Parathyroid adenoma (tissue), 2 donors: Measurements from ENCODE around the gene FRMD1.

ENCODE experiments used
- H2AFZ ChIP-seq: fragments of 300-600 bp; sonication (generic); one replicate; pipeline ENCODE4 v1.7.0; 2017; ENCODE audit warnings: antibody characterized with exemption, mild to moderate bottlenecking
- H3K27ac ChIP-seq: fragments of 300-600 bp; sonication (generic); one replicate; pipeline ENCODE4 v1.7.0; 2017
- H3K27me3 ChIP-seq: fragments of 300-600 bp; sonication (generic); one replicate; pipeline ENCODE4 v1.7.0; 2017; ENCODE audit warnings: low read length; ENCODE audit not compliant: control insufficient read depth, insufficient read depth
- H3K36me3 ChIP-seq: fragments of 300-600 bp; sonication (generic); one replicate; pipeline ENCODE4 v1.7.0; 2017; ENCODE audit warnings: low read length; ENCODE audit not compliant: control insufficient read depth, insufficient read depth
- H3K4me1 ChIP-seq: fragments of 300-600 bp; sonication (generic); one replicate; pipeline ENCODE4 v1.7.0; 2017; ENCODE audit warnings: control low read depth
- H3K4me2 ChIP-seq: fragments of 300-600 bp; sonication (generic); one replicate; pipeline ENCODE4 v1.7.0; 2017; ENCODE audit warnings: low read length
- H3K4me3 ChIP-seq: fragments of 300-600 bp; sonication (generic); one replicate; pipeline ENCODE4 v1.7.0; 2017; ENCODE audit warnings: low read depth, low read length
- H3K79me2 ChIP-seq: fragments of 300-600 bp; sonication (generic); one replicate; pipeline ENCODE4 v1.7.0; 2017; ENCODE audit warnings: control low read depth
- H3K9ac ChIP-seq: fragments of 300-600 bp; sonication (generic); one replicate; pipeline ENCODE4 v1.7.0; 2017; ENCODE audit warnings: mild to moderate bottlenecking
- H3K9me3 ChIP-seq: fragments of 300-600 bp; sonication (generic); one replicate; pipeline ENCODE4 v1.7.0; 2017; ENCODE audit warnings: low read length; ENCODE audit not compliant: control insufficient read depth
- TF ChIP-seq, protein P1 (sequence below): fragments of 300-600 bp; sonication (generic); IDR thresholded peaks from one replicate; pipeline ENCODE4 v1.7.0; 2017; ENCODE audit warnings: antibody characterized with exemption, mild to moderate bottlenecking
- donor health status: primary hyperparathyroidism.

Gene FRMD1

DNA sequence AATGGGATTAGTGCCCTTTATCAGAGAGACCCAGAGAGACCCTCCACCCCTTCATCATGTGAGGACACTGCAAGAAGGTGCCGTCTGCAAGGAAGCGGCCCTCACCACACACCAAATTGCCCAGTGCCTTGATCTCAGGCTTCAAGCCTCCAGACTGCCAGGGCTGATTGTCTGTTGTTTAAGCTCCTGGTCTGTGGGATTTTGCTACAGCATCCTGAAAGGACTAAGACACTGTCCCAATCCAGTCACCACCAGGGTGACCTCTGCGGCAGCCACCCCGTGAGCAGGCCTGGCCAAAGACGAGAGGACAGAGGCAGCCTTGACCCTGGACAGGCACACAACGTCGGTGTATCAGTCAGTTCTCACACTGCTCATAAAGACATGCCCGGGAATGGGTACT is 13.5 kb upstream of the FRMD1 start:
- TF ChIP-seq, protein P1, sequence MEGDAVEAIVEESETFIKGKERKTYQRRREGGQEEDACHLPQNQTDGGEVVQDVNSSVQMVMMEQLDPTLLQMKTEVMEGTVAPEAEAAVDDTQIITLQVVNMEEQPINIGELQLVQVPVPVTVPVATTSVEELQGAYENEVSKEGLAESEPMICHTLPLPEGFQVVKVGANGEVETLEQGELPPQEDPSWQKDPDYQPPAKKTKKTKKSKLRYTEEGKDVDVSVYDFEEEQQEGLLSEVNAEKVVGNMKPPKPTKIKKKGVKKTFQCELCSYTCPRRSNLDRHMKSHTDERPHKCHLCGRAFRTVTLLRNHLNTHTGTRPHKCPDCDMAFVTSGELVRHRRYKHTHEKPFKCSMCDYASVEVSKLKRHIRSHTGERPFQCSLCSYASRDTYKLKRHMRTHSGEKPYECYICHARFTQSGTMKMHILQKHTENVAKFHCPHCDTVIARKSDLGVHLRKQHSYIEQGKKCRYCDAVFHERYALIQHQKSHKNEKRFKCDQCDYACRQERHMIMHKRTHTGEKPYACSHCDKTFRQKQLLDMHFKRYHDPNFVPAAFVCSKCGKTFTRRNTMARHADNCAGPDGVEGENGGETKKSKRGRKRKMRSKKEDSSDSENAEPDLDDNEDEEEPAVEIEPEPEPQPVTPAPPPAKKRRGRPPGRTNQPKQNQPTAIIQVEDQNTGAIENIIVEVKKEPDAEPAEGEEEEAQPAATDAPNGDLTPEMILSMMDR = no peak
- H3K4me2 ChIP-seq = no peak overlapping the region
- H3K9ac ChIP-seq = no peak overlapping the region
- no peak overlapping the region for H2AFZ ChIP-seq
- no peaks in the 10 kb centered on the region for H3K36me3 ChIP-seq
- H3K27ac ChIP-seq = no peak overlapping the region
- no peaks in the 10 kb centered on the region for H3K27me3 ChIP-seq
- H3K4me3 ChIP-seq = no peak overlapping the region
- no peaks in the 10 kb centered on the region for H3K4me1 ChIP-seq
- no peaks in the 10 kb centered on the region for H3K79me2 ChIP-seq
- no peaks in the 10 kb centered on the region for H3K9me3 ChIP-seq

DNA sequence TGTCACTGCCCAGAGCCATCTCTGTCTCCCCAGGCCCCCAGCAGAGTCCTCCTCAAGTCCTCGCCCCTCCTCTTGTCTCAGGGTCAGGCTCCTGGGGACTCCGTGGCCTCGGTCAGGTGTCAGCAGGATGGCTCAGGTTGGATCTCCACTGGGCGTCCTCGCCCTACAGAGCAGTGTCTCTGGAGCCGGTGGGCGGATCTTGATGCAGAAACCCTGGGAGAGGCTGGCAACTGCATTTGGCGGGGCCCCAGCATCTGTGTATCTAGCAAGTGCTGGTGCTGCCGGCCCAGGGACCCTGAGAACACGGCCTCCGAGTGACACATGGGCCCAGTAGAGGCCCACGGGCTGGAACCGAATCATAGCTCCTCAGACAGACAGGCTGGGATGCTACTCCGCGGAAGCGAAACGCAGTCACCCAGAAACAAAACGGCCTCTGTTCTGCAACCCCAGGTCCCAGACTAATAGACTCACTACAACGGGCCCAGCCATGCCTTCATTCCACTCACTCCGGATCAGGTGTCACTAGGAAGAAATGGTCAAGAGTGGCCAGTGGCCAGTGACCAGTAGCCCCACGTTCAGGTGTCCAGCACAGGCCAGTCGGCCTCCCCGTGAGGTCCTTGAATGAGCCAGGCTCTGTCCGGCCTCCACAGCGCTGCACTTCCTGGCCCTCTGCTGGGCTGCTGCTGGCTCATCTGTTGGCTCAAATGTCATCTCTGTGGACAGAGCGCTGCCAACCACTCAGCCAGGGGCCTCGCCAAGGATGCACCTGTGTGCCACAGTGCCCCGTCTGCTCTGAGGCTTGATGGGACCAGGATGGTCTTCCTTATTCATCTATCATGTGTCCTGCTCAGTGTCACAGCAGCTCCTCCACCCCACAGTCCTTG is 12.6 kb upstream of the FRMD1 start:
- H3K4me1 ChIP-seq = no peaks in the 10 kb centered on the region
- no peak overlapping the region for H2AFZ ChIP-seq
- TF ChIP-seq, protein P1 = no peak
- no peak overlapping the region for H3K27ac ChIP-seq
- no peak overlapping the region for H3K4me3 ChIP-seq
- no peaks in the 10 kb centered on the region for H3K36me3 ChIP-seq
- H3K27me3 ChIP-seq = no peaks in the 10 kb centered on the region
- H3K9me3 ChIP-seq = no peaks in the 10 kb centered on the region
- H3K4me2 ChIP-seq = no peak overlapping the region
- H3K9ac ChIP-seq = no peak overlapping the region
- no peaks in the 10 kb centered on the region for H3K79me2 ChIP-seq

DNA sequence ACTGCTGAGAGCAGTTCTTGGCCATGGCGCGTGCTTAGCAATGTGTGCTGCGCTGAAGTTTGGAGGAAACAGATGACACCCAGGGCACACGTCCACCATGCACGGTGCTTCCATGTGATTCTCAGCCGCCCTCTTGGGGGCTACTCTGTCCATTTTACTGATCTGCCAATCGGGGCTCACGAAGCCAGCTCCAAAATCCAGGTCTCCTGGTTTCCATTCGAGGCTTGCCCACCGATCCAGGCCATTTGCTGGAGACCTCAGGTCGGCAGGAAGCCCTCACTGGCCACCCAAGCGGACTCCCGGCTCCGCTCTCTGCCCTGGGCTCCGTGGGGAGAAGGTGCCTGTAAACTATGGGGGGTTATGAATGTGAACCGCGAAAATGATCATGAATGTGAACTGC is 11.7 kb upstream of the FRMD1 start:
- Histone ChIP-seq H3K4me1 (no peaks in the 10 kb centered on the region), H2AFZ (no peak overlapping the region), H3K4me2 (no peak overlapping the region), H3K27ac (no peak overlapping the region), H3K4me3 (no peak overlapping the region), H3K9ac (no peak overlapping the region), H3K79me2 (no peaks in the 10 kb centered on the region), H3K27me3 (no peaks in the 10 kb centered on the region), H3K9me3 (no peaks in the 10 kb centered on the region), H3K36me3 (no peaks in the 10 kb centered on the region)
- TF ChIP-seq, protein P1 = no peak

DNA sequence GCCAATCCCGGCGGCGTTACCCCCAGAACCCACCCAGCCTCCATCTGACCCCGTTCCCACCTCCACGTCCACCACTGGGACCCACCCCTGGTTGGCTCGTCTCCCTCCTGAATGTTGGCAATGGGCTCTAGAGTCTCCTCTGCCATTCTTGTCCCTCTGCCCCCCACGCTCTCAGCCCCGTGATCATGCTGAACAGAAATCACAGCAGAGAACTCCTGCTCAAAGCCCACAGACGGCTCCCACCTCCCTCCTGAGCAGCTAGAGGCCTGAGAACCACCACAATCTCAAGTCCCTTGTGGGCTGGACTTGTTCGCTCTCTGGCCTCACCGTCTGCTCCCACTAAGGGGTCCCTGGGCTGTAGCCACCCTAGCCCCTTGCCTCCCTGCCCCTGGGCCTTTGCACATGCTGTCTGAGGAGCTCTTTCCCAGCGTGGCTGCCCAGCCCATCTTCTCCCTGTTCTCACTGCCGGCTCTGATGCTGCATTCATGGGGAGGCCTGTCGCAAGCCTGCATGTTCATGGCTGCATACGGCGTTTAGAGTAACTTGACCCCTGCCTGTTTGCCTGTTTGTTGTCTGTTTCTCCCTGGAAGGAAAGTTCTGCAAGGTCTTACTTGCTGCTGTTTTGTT is 11.2 kb upstream of the FRMD1 start:
- Histone ChIP-seq H3K9me3 (no peaks in the 10 kb centered on the region), H3K27ac (no peak overlapping the region), H3K79me2 (no peaks in the 10 kb centered on the region), H3K4me3 (no peak overlapping the region), H2AFZ (no peak overlapping the region), H3K36me3 (no peaks in the 10 kb centered on the region), H3K27me3 (no peaks in the 10 kb centered on the region), H3K4me2 (no peak overlapping the region), H3K9ac (no peak overlapping the region), H3K4me1 (no peaks in the 10 kb centered on the region)
- TF ChIP-seq, protein P1 = no peak
